HEK293T (cell line): ENCODE measurements around the gene C16orf89.

ENCODE experiments used
- BHLHE40 ChIP-seq: fragments of 450-650 bp; IDR thresholded peaks from 2 replicates; pipeline ENCODE4 v1.6.1; 2016; ENCODE audit warnings: mild to moderate bottlenecking, moderate library complexity, borderline replicate concordance
- ELF4 ChIP-seq: fragments of 450-650 bp; IDR thresholded peaks from 2 replicates; pipeline ENCODE4 v1.6.1; 2017; ENCODE audit warnings: antibody characterized with exemption
- FOXM1 ChIP-seq: fragments of 450-650 bp; IDR thresholded peaks from 2 replicates; pipeline ENCODE4 v1.6.1; 2017; ENCODE audit warnings: mild to moderate bottlenecking, borderline replicate concordance
- PKNOX1 ChIP-seq: fragments of 450-650 bp; IDR thresholded peaks from 2 replicates; pipeline ENCODE4 v1.6.1; 2016
- SP1 ChIP-seq: fragments of 450-650 bp; IDR thresholded peaks from 2 replicates; pipeline ENCODE4 v1.6.1; 2017
- SUZ12 ChIP-seq: fragments of 450-650 bp; IDR thresholded peaks from 2 replicates; pipeline ENCODE4 v1.6.1; 2016; ENCODE audit warnings: mild to moderate bottlenecking
- TARDBP ChIP-seq: fragments of 450-650 bp; IDR thresholded peaks from 2 replicates; pipeline ENCODE4 v1.6.1; 2016
- ZNF384 ChIP-seq: fragments of 450-650 bp; IDR thresholded peaks from 2 replicates; pipeline ENCODE4 v1.6.1; 2016

- TF ChIP-seq FOXM1 (no peak), ZNF384 (no peak), SUZ12 (no peak), SP1 (no peak), BHLHE40 (no peak), TARDBP (no peak), ELF4 (no peak), PKNOX1 (no peak)
These were observed 40.6 kb downstream of the C16orf89 start for GRCh38 chr16:5025171-5025632.
